ENCODE data around the gene ELK3.

Gene ELK3

GRCh38 chr12:96212456-96213375 is 18.5 kb downstream of the ELK3 start:
- DNase-seq: no peak

- DNase-seq: no peak
Observed at GRCh38 chr12:96213869-96214268, 19.7 kb downstream of the ELK3 start.

GRCh38 chr12:96215919-96216273 is 21.7 kb downstream of the ELK3 start:
- no peak for DNase-seq

- DNase-seq: no peak
Observed at GRCh38 chr12:96218989-96219678, 25.0 kb downstream of the ELK3 start.

- no peak for DNase-seq
Observed at GRCh38 chr12:96219700-96220206, 25.6 kb downstream of the ELK3 start.

GRCh38 chr12:96220902-96221301 is 26.7 kb downstream of the ELK3 start:
- DNase-seq: no peak

- DNase-seq: no peak
Observed at GRCh38 chr12:96221391-96221790, 27.2 kb downstream of the ELK3 start.

- DNase-seq: no peak
Observed at GRCh38 chr12:96223411-96224218, 29.4 kb downstream of the ELK3 start.

- no peak for DNase-seq
Observed at GRCh38 chr12:96224219-96224615, 30.0 kb downstream of the ELK3 start.

- no peak for DNase-seq
Observed at GRCh38 chr12:96225044-96225855, 31.1 kb downstream of the ELK3 start.

- no peak for DNase-seq
Observed at GRCh38 chr12:96225994-96226399, 31.8 kb downstream of the ELK3 start.

- DNase-seq: no peak
Observed at GRCh38 chr12:96226401-96226800, 32.2 kb downstream of the ELK3 start.

GRCh38 chr12:96226801-96227348 is 32.7 kb downstream of the ELK3 start:
- DNase-seq: no peak

GRCh38 chr12:96227365-96228106 is 33.4 kb downstream of the ELK3 start:
- no peak for DNase-seq

GRCh38 chr12:96228566-96229248 is 34.5 kb downstream of the ELK3 start:
- no peak for DNase-seq

- DNase-seq: no peak
Observed at GRCh38 chr12:96230646-96231045, 36.5 kb downstream of the ELK3 start.

GRCh38 chr12:96233168-96233567 is 39.0 kb downstream of the ELK3 start:
- DNase-seq: no peak

GRCh38 chr12:96233939-96234461 is 39.8 kb downstream of the ELK3 start:
- no peak for DNase-seq

- no peak for DNase-seq
Observed at GRCh38 chr12:96234591-96235483, 40.7 kb downstream of the ELK3 start.

All from activated gamma-delta T cell treated with Interleukin-2 at 50 U/mL for 16 hours (primary cell).